IMR-90 (cell line): ENCODE measurements around the gene UBE2QL1. TPM values are rescaled to one million over a fixed set of nuclear protein-coding genes. Genes with fewer than 3 reads are reported as not detected.

ENCODE experiments used
- ATAC-seq: fragments of 200-7000 bp; cut with Tn5 transposase; 2 replicates; pipeline ENCODE4 v1.9.1; 2020; ENCODE audit warnings: low read depth, mild to moderate bottlenecking, moderate library complexity
- BruUV-seq: library from RNA; stranded (reverse); fragments of 400-500 nt; replicated peaks from 2 replicates; lab custom pipeline; 2021; lab: Mats Ljungman, UMichigan
- CTCF ChIA-PET: fragments of 300-600 bp; formaldehyde crosslinking; extraction: SDS; loops from one replicate; lab custom pipeline; 2021; ENCODE audit warnings: antibody characterized with exemption; lab: Yijun Ruan, JAX
- POLR2A ChIA-PET: fragments of 300-600 bp; sonication (Branson Sonifier 250); formaldehyde crosslinking; loops from one replicate; lab custom pipeline; 2022; ENCODE audit warnings: antibody characterized with exemption; ENCODE audit not compliant: unreplicated experiment; lab: Charles Lee
- DNase-seq: peaks from one replicate; pipeline ENCODE4 v3.0.0; 2013
- H2AFZ ChIP-seq: replicated peaks from 2 replicates; pipeline ENCODE3; 2013; ENCODE audit warnings: low read length, mild to moderate bottlenecking; ENCODE audit not compliant: poor library complexity
- H2AK5ac ChIP-seq: 2 replicates; pipeline ENCODE4 v1.6.1; 2013; ENCODE audit warnings: low read depth, low read length, inconsistent platforms
- H2AK9ac ChIP-seq: replicated peaks from 2 replicates; pipeline ENCODE3; 2013; ENCODE audit warnings: mild to moderate bottlenecking, low read depth, low read length, moderate library complexity; ENCODE audit not compliant: poor library complexity
- H2BK120ac ChIP-seq: 2 replicates; pipeline ENCODE4 v1.6.1; 2013; ENCODE audit warnings: low read depth, low read length, inconsistent platforms
- H2BK15ac ChIP-seq: 3 replicates; pipeline ENCODE4 v1.6.1; 2013; ENCODE audit warnings: low read depth, low read length, inconsistent platforms
- H2BK20ac ChIP-seq: 2 replicates; pipeline ENCODE4 v1.6.1; 2013; ENCODE audit warnings: low read depth, mild to moderate bottlenecking, inconsistent platforms, low read length, moderate library complexity
- H2BK5ac ChIP-seq: 2 replicates; pipeline ENCODE4 v1.6.1; 2013; ENCODE audit warnings: mild to moderate bottlenecking, low read depth, low read length, inconsistent platforms; ENCODE audit not compliant: poor library complexity, severe bottlenecking
- H3K14ac ChIP-seq: replicated peaks from 2 replicates; pipeline ENCODE4 v1.6.1; 2013; ENCODE audit warnings: low read depth, low read length, inconsistent platforms
- H3K18ac ChIP-seq: 2 replicates; pipeline ENCODE4 v1.6.1; 2013; ENCODE audit warnings: low read depth, low read length, control low read depth
- H3K23ac ChIP-seq: 2 replicates; pipeline ENCODE4 v1.6.1; 2013; ENCODE audit warnings: low read depth, low read length, inconsistent platforms
- H3K27ac ChIP-seq: 2 replicates; pipeline ENCODE4 v1.5.1; 2013; ENCODE audit warnings: mild to moderate bottlenecking, control low read depth, low read length; ENCODE audit not compliant: insufficient read depth
- H3K27me3 ChIP-seq: 2 replicates; pipeline ENCODE4 v1.6.1; 2013; ENCODE audit warnings: low read length; ENCODE audit not compliant: control insufficient read depth, insufficient read depth
- H3K36me3 ChIP-seq: 2 replicates; pipeline ENCODE4 v1.6.1; 2013; ENCODE audit warnings: low read length, mixed read lengths; ENCODE audit not compliant: control insufficient read depth, insufficient read depth
- H3K4ac ChIP-seq: 2 replicates; pipeline ENCODE4 v1.6.1; 2013; ENCODE audit warnings: low read depth, low read length, inconsistent platforms
- H3K4me1 ChIP-seq: 2 replicates; pipeline ENCODE4 v1.6.1; 2013; ENCODE audit warnings: low read length, mixed read lengths; ENCODE audit not compliant: control insufficient read depth, insufficient read depth
- H3K4me2 ChIP-seq: 2 replicates; pipeline ENCODE4 v1.6.1; 2013; ENCODE audit warnings: low read depth, mild to moderate bottlenecking, control low read depth, low read length, moderate library complexity
- H3K4me3 ChIP-seq: 2 replicates; pipeline ENCODE4 v1.5.1; 2013; ENCODE audit warnings: low read depth, mild to moderate bottlenecking, control low read depth, low read length, moderate library complexity; ENCODE audit not compliant: insufficient read depth
- H3K56ac ChIP-seq: 2 replicates; pipeline ENCODE4 v1.6.1; 2013; ENCODE audit warnings: low read length, inconsistent platforms; ENCODE audit not compliant: insufficient read depth; ENCODE audit errors: extremely low read depth
- H3K79me1 ChIP-seq, 2 experiments: 2 replicates each; pipeline ENCODE4 v1.6.1; 2013; ENCODE audit warnings: low read length in 2 of 2, inconsistent platforms in 1 of 2, low read depth in 1 of 2
- H3K9ac ChIP-seq: 2 replicates; pipeline ENCODE4 v1.6.1; 2013; ENCODE audit warnings: low read depth, low read length, control low read depth
- H3K9me1 ChIP-seq: 2 replicates; pipeline ENCODE4 v1.6.1; 2013; ENCODE audit warnings: low read length, inconsistent platforms; ENCODE audit not compliant: insufficient read depth
- H3K9me3 ChIP-seq: 2 replicates; pipeline ENCODE4 v1.6.1; 2013; ENCODE audit warnings: low read length; ENCODE audit not compliant: control insufficient read depth, insufficient read depth
- H4K20me1 ChIP-seq: 2 replicates; pipeline ENCODE4 v1.6.1; 2013; ENCODE audit warnings: low read length, inconsistent platforms; ENCODE audit not compliant: insufficient read depth
- H4K5ac ChIP-seq: 2 replicates; pipeline ENCODE4 v1.6.1; 2013; ENCODE audit warnings: mild to moderate bottlenecking, low read depth, low read length, control low read depth
- H4K8ac ChIP-seq, 2 experiments: 2 replicates each; pipeline ENCODE4 v1.6.1; 2013; ENCODE audit warnings: low read depth in 2 of 2, low read length in 2 of 2, control low read depth in 1 of 2, inconsistent platforms in 1 of 2
- H4K91ac ChIP-seq: 2 replicates; pipeline ENCODE4 v1.6.1; 2013; ENCODE audit warnings: low read depth, low read length, inconsistent platforms; ENCODE audit not compliant: insufficient read depth
- BHLHE40 ChIP-seq: fragments of 150-350 bp; IDR thresholded peaks from 2 replicates; pipeline ENCODE4 v1.6.1; 2016; ENCODE audit warnings: mild to moderate bottlenecking, low read depth, low read length
- CEBPB ChIP-seq: IDR thresholded peaks from 2 replicates; pipeline ENCODE4 v1.6.1; 2012; ENCODE audit warnings: low read depth, low read length, improper control_type of control experiment
- CHD1 ChIP-seq: IDR thresholded peaks from 2 replicates; pipeline ENCODE4 v1.6.1; 2012; ENCODE audit warnings: low read depth, low read length, improper control_type of control experiment
- CTCF ChIP-seq: conservative IDR thresholded peaks from 2 replicates; pipeline ENCODE4 v1.5.1; 2012; ENCODE audit warnings: mild to moderate bottlenecking, low read depth, low read length, improper control_type of control experiment
- ELK1 ChIP-seq: fragments of 150-350 bp; IDR thresholded peaks from 2 replicates; pipeline ENCODE4 v1.6.1; 2016; ENCODE audit warnings: low read depth, mild to moderate bottlenecking, low read length, moderate library complexity, borderline replicate concordance
- FOS ChIP-seq: fragments of 150-350 bp; IDR thresholded peaks from 2 replicates; pipeline ENCODE4 v1.6.1; 2016; ENCODE audit warnings: low read depth, low read length
- MAFK ChIP-seq: IDR thresholded peaks from 2 replicates; pipeline ENCODE4 v1.6.1; 2012; ENCODE audit warnings: low read depth, low read length, improper control_type of control experiment
- MAZ ChIP-seq: IDR thresholded peaks from 2 replicates; pipeline ENCODE4 v1.6.1; 2012; ENCODE audit warnings: low read depth, mild to moderate bottlenecking, low read length, improper control_type of control experiment, moderate library complexity, borderline replicate concordance
- MXI1 ChIP-seq: IDR thresholded peaks from 2 replicates; pipeline ENCODE4 v1.6.1; 2012; ENCODE audit warnings: low read depth, mild to moderate bottlenecking, low read length, moderate library complexity, borderline replicate concordance
- NFE2L2 ChIP-seq: fragments of 150-350 bp; IDR thresholded peaks from 2 replicates; pipeline ENCODE4 v1.6.1; 2016; ENCODE audit warnings: low read depth, mild to moderate bottlenecking, low read length
- POLR2A ChIP-seq: IDR thresholded peaks from 2 replicates; pipeline ENCODE4 v1.6.1; 2012; ENCODE audit warnings: mild to moderate bottlenecking, low read depth, low read length
- RAD21 ChIP-seq: IDR thresholded peaks from 2 replicates; pipeline ENCODE4 v1.6.1; 2012; ENCODE audit warnings: low read length, improper control_type of control experiment
- RCOR1 ChIP-seq: IDR thresholded peaks from 2 replicates; pipeline ENCODE4 v1.6.1; 2012; ENCODE audit warnings: mild to moderate bottlenecking, low read length, improper control_type of control experiment; ENCODE audit not compliant: insufficient replicate concordance
- RFX5 ChIP-seq: IDR thresholded peaks from 2 replicates; pipeline ENCODE4 v1.8.0; 2012; ENCODE audit warnings: low read depth, mild to moderate bottlenecking, low read length, moderate library complexity
- SMC3 ChIP-seq: fragments of 150-350 bp; IDR thresholded peaks from 2 replicates; pipeline ENCODE4 v1.6.1; 2016; ENCODE audit warnings: low read depth, mild to moderate bottlenecking, antibody characterized with exemption, low read length, moderate library complexity
- USF2 ChIP-seq: fragments of 150-350 bp; IDR thresholded peaks from 2 replicates; pipeline ENCODE4 v1.6.1; 2017; ENCODE audit warnings: mild to moderate bottlenecking, antibody characterized with exemption, low read length, low read depth
- WGBS, 2 experiments: methylation state at CpG; one replicate each; pipeline versions ENCODE4 v1.1.5 to v1.1.7; 2013; ENCODE audit warnings: missing lambda C conversion rate in 2 of 2; ENCODE audit not compliant: insufficient read length in 1 of 2; ENCODE audit errors: extremely low coverage in 2 of 2; 5-methylcytosine and 5-hydroxymethylcytosine counted together
- dilution Hi-C: fragments of 300-500 bp; cut with HindIII; formaldehyde crosslinking; loops from one replicate; pipeline ENCODE4 v1.14.3; 2018; ENCODE audit warnings: low sequenced_read_pairs; ENCODE audit not compliant: unreplicated experiment
- in situ Hi-C: fragments of 300-500 bp; cut with MboI; formaldehyde crosslinking; loops from 3 replicates; pipeline ENCODE4 v1.14.3; 2019; ENCODE audit warnings: low sequenced_read_pairs, inconsistent platforms, mixed read lengths
- intact Hi-C: fragments of 100-400 bp; cut with micrococcal nuclease; formaldehyde crosslinking; loops from 2 replicates; pipeline ENCODE4 v1.10.0; 2022
- polyA plus RNA-seq, 3 experiments: library from polyadenylated mRNA; depleted of rRNA; stranded (reverse); fragments of >200 nt; gene quantifications; 2 replicates each; pipeline ENCODE4 v1.2.3, GENCODE V29; 2012; ENCODE audit warnings: low replicate concordance in 1 of 3
- total RNA-seq: library from RNA; depleted of rRNA; stranded (reverse); fragments of >200 nt; gene quantifications from 2 replicates; pipeline ENCODE4 v1.2.3, GENCODE V29; 2012

Gene UBE2QL1
- total and polyA plus RNA-seq, 2 of the 4 experiments (the other 2 are of a cell fraction), result not detected

GRCh38 chr5:6423327-6424109 is 25.1 kb upstream of the UBE2QL1 start:
- Histone ChIP-seq H2BK20ac (no peak overlapping the region), H3K9me1 (no peaks in the 10 kb centered on the region), H3K27me3 (no peaks in the 10 kb centered on the region), H2AK9ac (no peak overlapping the region), H3K9ac (no peak overlapping the region), H3K4me3 (no peak overlapping the region), H3K4me2 (no peak overlapping the region), H4K8ac (no peak overlapping the region), H2AFZ (no peak overlapping the region), H3K36me3 (no peaks in the 10 kb centered on the region), H3K4ac (no peak overlapping the region), H3K18ac (no peak overlapping the region), H3K27ac (no peak overlapping the region), H3K56ac (no peak overlapping the region), H3K9me3 (no peaks in the 10 kb centered on the region), H2AK5ac (no peak overlapping the region), H4K20me1 (no peaks in the 10 kb centered on the region), H3K4me1 (no peaks in the 10 kb centered on the region), H2BK5ac (no peak overlapping the region), H4K5ac (no peak overlapping the region), H2BK15ac (no peak overlapping the region), H2BK120ac (no peak overlapping the region), H3K23ac (no peak overlapping the region), H4K91ac (no peak overlapping the region), H3K14ac (no peak overlapping the region), H3K79me1 (no peaks in the 10 kb centered on the region)
- intact Hi-C loops (no loop called here), dilution Hi-C loops (no loop called here), in situ Hi-C loops (no loop called here)
- ChIA-PET CTCF (no interaction called here), POLR2A (no interaction called here)
- 50% methylated on average over 1 of the region's 13 CpGs; no CpG with 5 or more reads in 1 of the 2 experiments for WGBS, 2 experiments
- ATAC-seq (no peak), DNase-seq (no peak)
- TF ChIP-seq MAFK (no peak), RCOR1 (no peak), SMC3 (no peak), MAZ (no peak), RAD21 (no peak), ELK1 (no peak), CTCF (no peak), MXI1 (no peak), CEBPB (no peak), RFX5 (no peak), POLR2A (no peak), CHD1 (no peak), BHLHE40 (no peak), USF2 (no peak), FOS (no peak), NFE2L2 (no peak)
- BruUV-seq, result no TSS peak
